Activated T-cell treated with anti-CD3 and anti-CD28 coated beads for 4 hours (primary cell): ENCODE results near the gene OGFOD2.

Source experiments
- DNase-seq: peaks from one replicate; pipeline ENCODE4 v3.0.0-alpha.2; 2020

Gene OGFOD2

GRCh38 chr12:122951979-122952892, 22.8 kb upstream of the OGFOD2 start:
- DNase-seq = peak; percentile 68

GRCh38 chr12:122955156-122955555, 19.9 kb upstream of the OGFOD2 start:
- DNase-seq = no peak

DNA sequence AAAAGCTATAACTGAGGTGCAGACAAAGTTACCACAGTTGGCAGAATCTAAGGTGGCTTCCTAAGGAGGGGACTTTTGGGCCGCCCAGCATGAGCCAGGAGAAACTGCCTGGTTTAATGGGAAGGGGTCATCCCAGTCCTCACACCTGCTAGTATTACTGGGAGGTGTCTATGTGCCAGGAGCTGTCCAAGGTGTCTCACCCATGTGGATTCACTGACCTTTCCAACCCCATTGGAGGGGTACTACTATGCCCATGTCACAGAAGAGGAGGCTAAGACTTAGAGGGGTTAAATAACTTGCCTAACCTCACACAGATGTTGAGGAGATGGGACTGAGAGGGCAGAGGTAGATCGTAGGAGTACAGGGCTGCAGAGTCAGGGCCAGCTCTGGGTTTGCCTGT, 19.0 kb upstream of the OGFOD2 start:
- DNase-seq = no peak

- no peak for DNase-seq
Measured at GRCh38 chr12:122958198-122958888, 16.7 kb upstream of the OGFOD2 start.

- no peak for DNase-seq
Measured at GRCh38 chr12:122959566-122960192, 15.4 kb upstream of the OGFOD2 start.

DNA sequence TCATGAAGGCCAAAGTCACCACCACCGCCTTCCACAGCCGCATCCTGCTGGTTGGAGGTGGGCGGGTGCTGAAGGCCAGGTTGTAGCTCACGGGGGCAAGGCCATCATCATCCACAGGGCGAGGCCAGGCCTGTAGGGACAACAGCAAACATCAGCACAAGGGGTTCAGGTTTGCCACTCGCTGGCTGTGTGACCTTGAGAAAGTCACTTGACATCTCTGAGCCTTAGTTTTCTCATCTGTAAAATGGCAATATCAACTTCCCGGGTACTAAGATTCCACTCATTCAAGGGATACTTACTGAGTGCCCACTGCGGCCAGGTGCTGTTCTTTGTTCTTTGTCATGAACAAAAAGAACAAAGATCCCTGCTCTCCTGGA, 14.9 kb upstream of the OGFOD2 start:
- no peak for DNase-seq

- DNase-seq = no peak
Measured at GRCh38 chr12:122961531-122962329, 13.3 kb upstream of the OGFOD2 start.

DNA sequence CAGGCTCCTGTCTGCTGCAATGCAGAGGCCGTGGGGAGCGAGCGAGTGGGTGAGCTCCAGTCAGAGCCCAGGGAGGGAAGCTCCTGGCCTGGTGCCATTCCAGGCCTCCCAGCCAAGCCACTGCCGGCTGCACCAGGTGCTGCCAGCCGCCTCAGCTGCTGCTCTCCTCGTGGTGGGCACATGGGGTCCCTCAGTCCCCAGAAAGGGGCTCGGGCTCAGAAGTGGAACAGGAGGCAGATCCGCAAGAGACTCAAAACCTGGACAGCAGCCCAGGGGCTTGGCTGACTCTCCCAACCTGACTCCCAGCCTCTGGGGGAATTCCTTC, 11.1 kb upstream of the OGFOD2 start:
- DNase-seq = no peak

- DNase-seq = no peak
Measured at GRCh38 chr12:122964439-122965257, 10.4 kb upstream of the OGFOD2 start.

GRCh38 chr12:122965321-122965751, 9.7 kb upstream of the OGFOD2 start:
- DNase-seq = no peak

DNA sequence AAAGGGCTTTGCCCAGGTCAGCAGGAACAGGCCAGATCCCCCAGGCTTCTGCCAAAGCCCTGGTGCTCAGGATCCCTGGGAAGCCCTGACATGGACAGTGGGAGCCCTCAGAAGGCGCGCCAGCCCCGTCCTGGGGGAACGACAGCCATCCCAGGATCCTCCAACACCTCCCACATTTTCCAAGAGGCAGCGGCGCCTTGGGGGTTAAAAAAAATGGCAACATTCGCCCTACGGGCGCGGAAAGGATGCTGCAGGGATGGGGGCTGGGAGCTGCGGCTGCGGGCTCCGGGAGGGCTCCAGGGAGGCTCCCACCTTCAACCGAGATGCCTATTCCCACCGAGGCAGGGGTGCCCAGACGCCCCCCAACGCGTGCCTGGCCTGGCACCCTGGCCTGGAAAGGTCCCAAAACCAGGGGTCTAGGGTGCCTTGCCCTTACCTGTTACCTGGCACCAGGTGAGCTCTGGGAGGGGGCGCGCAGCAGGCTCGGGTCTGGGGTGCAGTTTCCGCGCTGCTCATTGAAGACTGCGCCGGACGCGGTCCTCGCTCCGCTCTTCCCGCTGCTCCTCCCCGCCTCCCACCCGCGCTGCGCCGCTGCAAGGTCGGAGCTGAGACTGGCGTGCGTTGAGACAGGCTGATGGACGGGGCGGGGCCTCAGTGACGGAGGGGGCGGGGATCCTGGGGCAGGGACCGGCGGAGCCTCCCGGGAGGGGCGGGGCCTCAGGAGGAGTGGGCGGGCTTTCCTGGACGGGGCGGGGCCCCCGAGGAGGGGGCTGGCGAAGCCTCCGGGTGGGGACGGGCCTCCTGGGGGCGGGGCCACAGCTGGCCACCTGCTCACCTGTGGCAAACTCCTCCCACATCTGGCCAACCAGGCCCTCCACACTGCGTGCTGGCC, 8.9 kb upstream of the OGFOD2 start, which contains the start of gene ABCB9:
TSS of gene ABCB9 (minus strand) at position 613 of the 892 bp plus-strand sequence. CDS start 6,228 bp downstream, outside the sequence.
- peak; percentile 92 for DNase-seq

GRCh38 chr12:122966743-122967550, 8.1 kb upstream of the OGFOD2 start:
- DNase-seq = no peak

GRCh38 chr12:122968104-122968503, 6.9 kb upstream of the OGFOD2 start:
- no peak for DNase-seq

DNA sequence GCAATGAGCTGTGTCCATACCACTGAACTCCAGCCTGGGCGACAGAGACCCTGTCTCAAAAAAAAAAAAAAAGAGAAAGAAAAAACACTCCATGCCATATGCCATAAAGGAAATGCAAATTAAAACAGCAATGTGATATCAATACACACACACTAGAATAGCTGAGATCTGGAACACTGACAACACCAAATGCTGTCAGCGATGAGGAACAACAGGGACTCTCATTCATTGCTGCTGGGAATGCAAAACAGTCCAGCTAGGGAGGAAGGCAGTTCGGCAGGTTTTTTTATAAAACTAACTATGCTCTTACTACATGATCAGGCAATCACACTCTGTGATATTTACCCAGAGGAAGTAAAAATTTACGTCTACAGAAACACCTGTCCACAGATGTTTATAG, 5.4 kb upstream of the OGFOD2 start:
- DNase-seq = no peak

DNA sequence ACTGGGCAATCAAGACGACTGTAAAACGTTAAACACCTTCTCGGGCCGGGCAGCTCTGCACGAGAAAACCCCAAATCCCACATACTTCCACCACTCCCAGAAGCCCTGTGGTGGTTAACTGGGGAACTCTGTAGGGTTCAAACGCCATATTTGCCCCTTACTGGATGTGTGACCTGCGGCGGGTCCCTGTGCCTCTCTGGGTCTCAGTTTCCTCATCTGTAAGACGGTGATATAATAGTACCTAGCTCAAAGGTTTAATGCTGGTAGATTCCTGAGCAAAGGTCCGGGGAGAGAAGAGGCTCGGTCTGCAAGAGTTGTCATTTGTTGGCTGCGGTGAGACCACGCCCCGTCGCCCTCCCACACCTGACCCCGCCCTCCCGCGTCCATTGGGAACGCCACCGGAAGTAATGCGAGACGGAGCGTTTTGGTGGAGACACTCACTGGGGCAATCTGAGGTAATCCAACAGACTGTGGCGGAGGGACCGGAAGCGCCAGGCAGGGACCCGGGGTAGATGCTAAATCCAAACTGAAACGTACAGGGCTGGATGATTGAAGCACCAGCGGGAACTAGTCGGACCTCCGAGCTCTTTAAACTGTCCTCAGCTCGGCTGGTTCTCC, 661 bp upstream of the OGFOD2 start:
- DNase-seq = peak; percentile 100

DNA sequence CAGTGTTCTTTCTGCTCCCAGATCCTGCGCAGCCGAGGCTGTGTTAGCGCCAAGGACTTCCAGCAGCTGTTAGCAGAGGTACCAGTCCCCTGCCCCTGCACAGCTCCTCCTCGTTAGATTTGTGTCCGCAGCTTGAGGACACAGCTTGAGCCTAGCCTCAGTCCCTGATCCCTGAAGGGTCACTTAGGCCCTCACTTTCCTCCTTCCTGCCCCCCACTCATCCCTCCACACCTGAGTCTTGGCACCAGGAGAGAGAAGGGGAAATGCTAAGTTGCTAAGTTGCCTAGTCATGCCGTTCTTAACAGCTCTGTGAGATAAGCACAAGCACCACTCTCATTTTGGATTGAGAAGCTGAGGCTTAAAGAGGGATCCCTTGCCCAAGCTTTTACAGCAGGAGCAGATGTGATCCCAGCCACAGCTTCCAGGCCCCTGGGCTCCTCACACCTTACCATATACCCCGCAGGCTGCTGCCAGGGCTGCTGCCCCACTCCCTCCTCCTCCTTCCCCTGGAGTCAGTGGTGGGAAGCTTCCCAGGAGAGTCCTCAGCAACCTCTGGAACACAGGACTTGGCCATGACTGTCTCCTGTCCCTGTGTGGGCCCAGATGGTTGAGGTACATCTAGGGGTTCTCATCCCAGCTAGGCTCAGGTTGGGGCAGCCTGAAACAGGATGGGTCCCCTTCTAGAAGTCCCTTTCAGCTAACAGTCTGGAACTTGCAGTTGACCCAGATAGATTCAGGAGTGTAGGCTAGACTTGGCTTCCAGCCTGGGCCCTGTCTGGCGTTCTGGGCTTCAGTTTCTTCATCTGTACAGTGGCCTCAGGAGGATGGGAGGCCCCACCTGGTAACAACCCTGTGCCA, 975 bp downstream of the OGFOD2 start:
- no peak for DNase-seq

DNA sequence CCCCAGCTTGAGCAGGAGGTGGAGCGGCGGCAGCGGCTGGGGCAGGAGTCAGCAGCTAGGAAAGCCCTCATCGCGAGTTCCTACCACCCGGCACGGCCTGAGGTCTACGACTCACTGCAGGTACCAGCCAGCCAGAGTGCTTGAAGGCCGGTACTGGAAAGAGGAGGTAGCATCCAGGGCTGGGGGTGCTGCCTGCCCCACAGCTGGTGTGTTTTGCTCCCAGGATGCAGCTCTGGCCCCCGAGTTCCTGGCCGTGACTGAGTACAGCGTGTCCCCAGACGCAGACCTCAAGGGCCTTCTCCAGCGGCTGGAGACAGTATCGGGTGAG, 1.6 kb downstream of the OGFOD2 start:
- no peak for DNase-seq

DNA sequence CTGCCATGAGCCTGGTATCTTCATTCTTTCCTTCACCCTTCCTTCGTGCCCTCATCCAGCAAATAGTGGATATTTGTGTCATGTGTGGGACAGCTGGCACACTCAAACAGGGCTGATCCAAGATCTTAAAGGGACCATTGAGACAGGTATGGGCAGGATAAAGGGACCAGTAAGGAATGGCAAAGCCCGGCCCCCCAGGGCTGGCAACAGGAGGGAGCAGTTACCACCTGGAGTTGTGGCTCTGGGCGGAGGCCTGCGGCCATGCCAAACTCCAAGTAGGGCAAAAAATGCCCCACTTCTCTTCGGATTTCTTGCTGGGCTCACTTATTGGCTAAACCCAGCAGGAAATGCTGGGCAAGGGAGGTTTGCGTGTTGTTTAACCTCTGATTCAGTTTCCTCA, 2.1 kb downstream of the OGFOD2 start:
- no peak for DNase-seq
